Measurements from ENCODE around the gene RNU7-1.

DNA sequence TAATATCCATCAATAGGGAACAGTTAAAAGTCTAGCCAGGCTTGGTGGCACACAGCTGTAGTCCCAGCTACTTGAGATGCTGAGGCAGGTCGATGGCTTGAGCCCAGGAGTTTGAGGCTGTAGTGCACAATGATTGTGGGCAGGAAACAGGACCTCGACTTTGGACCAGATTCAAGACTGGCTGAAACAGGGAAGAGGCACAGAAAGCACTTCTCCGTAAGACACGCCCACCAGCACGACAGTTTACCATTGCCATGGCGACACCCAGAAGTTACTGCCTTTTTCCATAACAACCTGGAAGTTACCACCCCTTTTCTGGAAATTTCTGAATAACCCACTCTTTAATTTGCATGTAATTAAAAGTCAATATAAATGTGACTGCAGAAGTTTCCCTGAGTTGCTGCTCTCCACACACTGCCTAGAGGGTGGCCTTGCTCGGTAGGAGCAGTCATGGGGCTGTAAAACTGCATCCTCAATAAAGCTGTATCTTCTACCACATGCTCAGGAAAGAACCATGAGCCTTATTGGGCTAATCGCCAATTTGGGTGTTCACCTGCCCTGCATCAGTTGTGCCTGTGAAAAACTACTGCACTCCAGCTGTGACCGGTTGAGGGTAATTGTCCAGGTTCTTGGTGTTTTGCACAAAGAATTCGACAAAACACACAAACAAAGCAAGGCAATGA lies 43.6 kb upstream of the RNU7-1 start:
- TF ChIP-seq POLR2AphosphoS5 (IDR thresholded peaks at IDR 0.05; ENCODE audit: control insufficient read depth, insufficient read depth, low read depth, low read length), result no peak
- TF ChIP-seq SP2 (IDR thresholded peaks at IDR 0.05; ENCODE audit: extremely low read depth, low read depth, low read length, poor library complexity, severe bottlenecking), result no peak
- TF ChIP-seq POLR2G (IDR thresholded peaks at IDR 0.05; ENCODE audit: low read depth, low read length), result no peak

Measured in K562 (cell line).